Large intestine (tissue), 3 donors: ENCODE data around the gene MRPL32. TPM values are rescaled to one million over a fixed set of nuclear protein-coding genes. Genes with fewer than 3 reads are reported as not detected.

Experiments used
- DNase-seq, 2 donors: peaks; one replicate each; pipeline versions ENCODE4 v3.0.0 to v3.0.0-alpha.2; 2013
- H3K27ac ChIP-seq: one replicate; pipeline ENCODE4 v1.5.1; 2013; ENCODE audit warnings: low read length
- H3K27me3 ChIP-seq: 2 replicates; pipeline ENCODE4 v1.6.1; 2013; ENCODE audit warnings: low read length; ENCODE audit not compliant: control insufficient read depth, insufficient read depth
- H3K36me3 ChIP-seq: 2 replicates; pipeline ENCODE4 v1.6.1; 2013; ENCODE audit warnings: low read length; ENCODE audit not compliant: control insufficient read depth, insufficient read depth
- H3K4me1 ChIP-seq: one replicate; pipeline ENCODE4 v1.6.1; 2013; ENCODE audit warnings: low read length; ENCODE audit not compliant: control insufficient read depth, insufficient read depth
- H3K4me3 ChIP-seq: one replicate; pipeline ENCODE4 v1.5.1; 2013; ENCODE audit warnings: low read length
- H3K9me3 ChIP-seq: one replicate; pipeline ENCODE4 v1.6.1; 2013; ENCODE audit warnings: mild to moderate bottlenecking, low read depth, low read length, moderate library complexity; ENCODE audit not compliant: control insufficient read depth
- WGBS: methylation state at CpG from one replicate; pipeline ENCODE4 v1.1.5; 2013; ENCODE audit warnings: low lambda C conversion rate; ENCODE audit not compliant: insufficient coverage; 5-methylcytosine and 5-hydroxymethylcytosine counted together
- polyA plus RNA-seq: library from polyadenylated mRNA; unstranded; fragments of 120-200 nt; gene quantifications from one replicate; pipeline ENCODE4 v1.2.1, GENCODE V29; 2013

MRPL32 gene
- polyA plus RNA-seq, 1 donor: 52.2 TPM

GRCh38 chr7:42940985-42941847 is 9.0 kb downstream of the MRPL32 start:
- 100% methylated on average over 2 of the region's 13 CpGs for WGBS
- H3K27me3 ChIP-seq: no peaks in the 10 kb centered on the region

DNA sequence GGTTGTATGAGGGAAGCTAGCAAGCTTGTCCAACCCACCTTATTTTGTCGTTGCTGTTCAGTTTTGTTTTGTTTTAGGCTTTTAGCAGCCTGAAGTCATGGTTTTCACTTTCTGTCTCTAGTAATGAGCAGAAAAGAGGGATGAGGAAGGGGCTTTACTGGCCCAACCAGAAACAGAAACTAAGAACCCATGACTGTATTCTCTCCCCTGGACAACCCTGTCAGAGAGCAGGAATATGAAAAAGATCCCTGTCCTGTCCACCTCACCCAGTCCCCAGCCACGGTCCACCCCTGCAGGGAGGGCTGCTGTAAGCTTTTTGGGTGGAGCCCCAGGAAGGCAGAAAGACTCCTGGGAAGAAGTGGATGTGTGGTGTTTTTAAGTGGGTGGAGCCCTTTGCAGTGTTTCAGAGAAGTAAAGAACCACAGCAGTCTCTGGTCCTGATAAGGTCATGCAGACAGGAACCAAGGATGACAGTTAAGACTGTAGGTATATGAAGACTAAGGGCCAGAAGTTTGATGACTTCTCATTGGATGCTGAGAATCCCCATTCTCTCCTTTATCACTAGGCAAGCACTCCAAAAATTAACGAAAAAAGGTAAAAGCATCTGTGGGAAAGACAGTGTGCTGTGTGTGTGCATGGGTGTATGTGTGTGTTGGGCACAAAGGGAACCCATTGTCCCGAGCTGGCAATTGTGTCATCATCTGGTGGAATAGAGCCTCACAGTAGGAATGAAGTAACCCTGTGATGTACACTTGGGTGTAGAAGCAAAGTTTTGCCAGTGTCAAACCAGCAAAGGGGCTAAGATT is 13.8 kb downstream of the MRPL32 start:
- no peak overlapping the region for H3K27ac ChIP-seq
- DNase-seq: no peak
- WGBS: no CpG with 5 or more reads among the region's 4 CpGs

More at GRCh38 chr7:42940985-42941847, 9.0 kb downstream of the MRPL32 start:
- H3K36me3 ChIP-seq: peaks cover 20% of the 10 kb centered on the region
- no peak overlapping the region for H3K27ac ChIP-seq
- no peaks in the 10 kb centered on the region for H3K4me1 ChIP-seq
- H3K4me3 ChIP-seq: no peak overlapping the region
- DNase-seq: peak; percentile 43 to 47
- no peaks in the 10 kb centered on the region for H3K9me3 ChIP-seq

DNA sequence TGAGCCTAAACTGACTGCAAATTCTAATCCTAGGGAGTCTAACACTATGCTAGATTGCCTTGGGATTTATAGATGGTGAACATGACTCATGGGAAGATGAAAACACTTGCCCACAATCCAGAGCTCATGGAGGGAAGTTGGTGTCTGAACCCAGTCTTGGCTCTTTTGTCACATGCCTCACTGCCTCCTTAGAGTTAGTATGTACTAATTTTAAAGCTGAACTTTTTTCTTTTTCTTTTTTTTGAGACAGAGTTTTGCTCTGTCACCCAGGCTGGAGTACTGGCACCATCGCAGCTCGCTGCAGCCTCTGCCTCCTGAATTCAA is 14.4 kb downstream of the MRPL32 start:
- H3K27ac ChIP-seq: no peak overlapping the region
- no peaks in the 10 kb centered on the region for H3K36me3 ChIP-seq
- no peak overlapping the region for H3K4me3 ChIP-seq
- WGBS: no CpG with 5 or more reads among the region's 2 CpGs
- no peak for DNase-seq
- H3K9me3 ChIP-seq: no peaks in the 10 kb centered on the region
- no peaks in the 10 kb centered on the region for H3K27me3 ChIP-seq
- H3K4me1 ChIP-seq: no peaks in the 10 kb centered on the region

More for the DNA sequence above, 13.8 kb downstream of the MRPL32 start:
- Histone ChIP-seq H3K4me1 (no peaks in the 10 kb centered on the region), H3K36me3 (no peaks in the 10 kb centered on the region), H3K4me3 (no peak overlapping the region), H3K9me3 (no peaks in the 10 kb centered on the region), H3K27me3 (no peaks in the 10 kb centered on the region)

DNA sequence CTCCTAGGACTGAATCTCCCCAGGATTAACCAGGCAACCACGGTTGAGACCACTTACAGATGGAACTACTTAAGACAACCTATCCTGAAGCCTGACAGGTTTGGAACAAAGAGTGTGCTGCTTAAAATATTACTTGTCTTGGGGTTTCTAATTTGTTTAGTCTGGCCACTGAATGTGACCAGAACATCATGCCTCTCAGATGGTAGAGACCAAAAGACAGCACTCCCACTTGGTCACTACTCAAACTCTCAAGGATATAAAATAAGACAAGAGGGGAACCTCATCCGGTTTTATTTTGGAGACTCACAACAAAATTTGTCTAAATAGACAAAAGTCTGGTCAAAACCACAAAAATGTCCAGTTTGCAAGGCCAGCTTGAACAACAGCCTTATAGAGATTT is 15.3 kb downstream of the MRPL32 start:
- Histone ChIP-seq H3K4me3 (no peak overlapping the region), H3K4me1 (no peaks in the 10 kb centered on the region), H3K27ac (no peak overlapping the region), H3K9me3 (no peaks in the 10 kb centered on the region), H3K36me3 (no peaks in the 10 kb centered on the region), H3K27me3 (no peaks in the 10 kb centered on the region)
- DNase-seq: no peak
- WGBS: no CpG with 5 or more reads among the region's 2 CpGs

DNA sequence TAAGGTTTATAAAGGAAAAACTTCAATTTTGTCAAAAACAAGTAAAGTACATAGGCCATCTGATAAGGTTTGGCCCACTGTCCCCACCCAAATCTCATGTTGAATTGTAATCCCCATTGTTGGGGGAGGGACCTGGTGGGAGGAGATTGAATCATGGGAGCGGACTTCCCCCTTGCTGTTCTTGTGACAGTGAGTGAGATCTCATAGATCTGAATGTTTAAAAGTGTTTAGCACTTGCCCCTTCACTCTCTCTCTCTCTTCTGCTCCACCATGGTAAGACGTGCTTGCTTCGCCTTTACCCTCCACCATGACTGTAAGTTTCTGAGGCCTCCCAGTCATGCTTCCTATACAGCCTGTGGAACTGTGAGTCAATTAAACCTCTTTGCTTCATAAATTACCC is 18.2 kb downstream of the MRPL32 start:
- H3K36me3 ChIP-seq: no peaks in the 10 kb centered on the region
- no peaks in the 10 kb centered on the region for H3K27me3 ChIP-seq
- H3K4me3 ChIP-seq: no peak overlapping the region
- DNase-seq: no peak
- WGBS: 0% methylated on average over 1 of the region's 3 CpGs
- H3K27ac ChIP-seq: no peak overlapping the region
- no peaks in the 10 kb centered on the region for H3K9me3 ChIP-seq
- H3K4me1 ChIP-seq: no peaks in the 10 kb centered on the region

- Histone ChIP-seq H3K4me1 (no peaks in the 10 kb centered on the region), H3K27ac (no peak overlapping the region), H3K27me3 (no peaks in the 10 kb centered on the region), H3K4me3 (no peak overlapping the region), H3K36me3 (no peaks in the 10 kb centered on the region), H3K9me3 (no peaks in the 10 kb centered on the region)
- DNase-seq: no peak
- no CpG with 5 or more reads among the region's 4 CpGs for WGBS
Observed at GRCh38 chr7:42952328-42952727, 20.2 kb downstream of the MRPL32 start.

DNA sequence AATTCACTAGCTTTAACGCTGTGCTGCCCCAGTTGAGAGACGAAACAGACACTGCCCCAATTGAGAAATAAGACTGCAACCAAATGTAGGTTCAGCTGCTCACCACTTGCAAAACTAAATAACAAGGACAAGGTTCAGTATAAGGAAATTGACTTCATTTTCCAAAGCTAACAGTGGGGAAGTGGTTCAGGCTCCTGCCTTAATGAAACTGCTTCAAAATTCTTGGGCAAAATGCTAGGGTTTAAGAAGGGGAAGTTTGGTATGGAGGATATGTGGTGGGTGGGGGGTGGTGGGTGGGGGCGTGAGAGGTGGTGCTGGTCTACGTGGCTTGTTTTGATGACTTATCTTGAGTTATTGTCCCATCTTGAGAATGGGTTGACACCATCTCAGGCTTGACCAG is 21.8 kb downstream of the MRPL32 start:
- H3K27me3 ChIP-seq: no peaks in the 10 kb centered on the region
- no peak for DNase-seq
- no peaks in the 10 kb centered on the region for H3K36me3 ChIP-seq
- H3K4me3 ChIP-seq: no peak overlapping the region
- no peak overlapping the region for H3K27ac ChIP-seq
- H3K9me3 ChIP-seq: no peaks in the 10 kb centered on the region
- no CpG with 5 or more reads among the region's 4 CpGs for WGBS
- no peaks in the 10 kb centered on the region for H3K4me1 ChIP-seq

- Histone ChIP-seq H3K36me3 (no peaks in the 10 kb centered on the region), H3K27me3 (no peaks in the 10 kb centered on the region), H3K4me1 (no peaks in the 10 kb centered on the region), H3K4me3 (no peak overlapping the region), H3K9me3 (no peaks in the 10 kb centered on the region), H3K27ac (no peak overlapping the region)
- DNase-seq: no peak
Observed at GRCh38 chr7:42956062-42956461, 23.9 kb downstream of the MRPL32 start.

DNA sequence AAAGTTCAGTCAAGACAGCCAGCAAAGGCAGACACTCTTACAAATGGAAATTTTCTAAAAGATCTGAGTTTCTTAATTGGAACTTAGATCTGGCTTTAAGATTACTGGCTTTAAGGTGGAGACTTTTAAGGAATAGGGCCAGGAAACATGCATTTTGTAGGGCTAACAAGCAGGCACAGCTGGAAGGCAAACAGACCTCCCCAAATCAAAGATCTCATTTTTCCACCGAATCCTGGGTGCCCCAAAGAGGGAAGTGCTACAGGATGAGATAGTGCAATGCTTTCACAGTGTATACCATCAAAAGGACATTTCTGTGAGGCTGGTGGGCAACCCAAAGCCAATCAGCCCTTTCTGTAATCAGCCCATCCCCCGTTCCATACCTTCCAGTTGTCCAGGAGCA is 27.4 kb downstream of the MRPL32 start:
- DNase-seq: no peak
- Histone ChIP-seq H3K4me1 (no peaks in the 10 kb centered on the region), H3K36me3 (no peaks in the 10 kb centered on the region), H3K9me3 (no peaks in the 10 kb centered on the region), H3K27me3 (no peaks in the 10 kb centered on the region), H3K27ac (no peak overlapping the region), H3K4me3 (no peak overlapping the region)
- no CpG with 5 or more reads among the region's 2 CpGs for WGBS

DNA sequence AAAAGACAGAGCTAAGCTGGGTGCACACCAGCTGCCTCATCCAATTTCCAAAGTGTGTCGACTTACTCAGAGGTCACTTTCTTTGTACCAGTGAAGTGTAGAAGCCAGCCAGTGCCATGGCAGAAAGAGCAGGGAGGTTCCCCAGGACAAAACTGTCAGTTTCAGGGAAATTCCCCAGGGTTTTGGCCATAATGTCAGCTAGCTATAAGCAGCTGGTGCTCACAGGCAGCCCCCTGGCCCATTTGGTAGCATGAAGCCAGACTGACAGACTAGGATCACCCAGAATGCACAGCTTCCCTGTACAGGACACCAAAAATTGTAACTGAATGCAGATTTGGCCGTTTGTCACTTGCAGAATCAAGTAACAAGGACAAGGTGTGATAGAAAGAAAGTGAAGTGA is 28.6 kb downstream of the MRPL32 start:
- Histone ChIP-seq H3K4me3 (no peak overlapping the region), H3K9me3 (no peaks in the 10 kb centered on the region), H3K27ac (no peak overlapping the region), H3K36me3 (no peaks in the 10 kb centered on the region), H3K4me1 (no peaks in the 10 kb centered on the region), H3K27me3 (no peaks in the 10 kb centered on the region)
- DNase-seq: no peak
- WGBS: 100% methylated on average over 2 of the region's 2 CpGs
